ENCODE data around the gene FNIP2. TPM values are rescaled to one million over a fixed set of nuclear protein-coding genes. Genes with fewer than 3 reads are reported as not detected.
A peak's percentile ranks its signal among the peaks of the same experiment; 100 is the strongest.
"Not testable (repeated sequence)": the region's sequence is repeated elsewhere in the genome, so short reads cannot be mapped to it uniquely, and the experiment has no call there.

Gene FNIP2
- total and polyA plus RNA-seq, 3 experiments from 2014 or later = 5.1 to 13.3 (median 11.7) TPM

DNA sequence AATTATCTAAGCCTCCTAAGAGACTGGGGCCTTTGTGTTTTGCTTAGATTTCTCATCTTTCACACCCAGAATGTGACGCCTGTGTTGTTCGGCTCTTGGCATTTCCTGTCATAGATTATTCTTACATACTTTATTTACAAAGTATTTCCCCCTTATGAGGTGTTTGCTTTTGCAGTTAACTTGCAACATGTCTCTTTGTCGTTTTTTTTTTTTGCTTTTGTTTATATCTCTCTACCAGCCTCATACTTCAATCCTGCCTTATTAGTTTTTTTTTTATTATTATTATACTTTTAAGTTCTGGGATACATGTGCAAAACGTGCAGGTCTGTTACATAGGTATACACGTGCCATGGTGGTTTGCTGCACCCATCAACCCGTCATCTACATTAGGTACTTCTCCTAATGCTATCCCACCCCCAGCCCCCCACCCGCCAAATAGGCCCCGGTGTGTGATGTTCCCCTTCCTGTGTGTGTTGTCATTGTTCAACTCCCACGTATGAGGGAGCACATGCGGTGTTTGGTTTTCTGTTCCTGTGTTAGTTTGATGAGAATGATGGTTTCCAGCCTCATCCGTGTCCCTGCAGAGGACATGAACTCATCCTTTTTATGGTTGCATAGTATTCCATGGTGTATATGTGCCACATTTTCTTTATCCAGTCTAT lies 127.9 kb downstream of the FNIP2 start:
- peaks cover 22 to 53% (median 41%) of the 10 kb centered on the region in 3 donors for H3K36me3 Mint-ChIP-seq

DNA sequence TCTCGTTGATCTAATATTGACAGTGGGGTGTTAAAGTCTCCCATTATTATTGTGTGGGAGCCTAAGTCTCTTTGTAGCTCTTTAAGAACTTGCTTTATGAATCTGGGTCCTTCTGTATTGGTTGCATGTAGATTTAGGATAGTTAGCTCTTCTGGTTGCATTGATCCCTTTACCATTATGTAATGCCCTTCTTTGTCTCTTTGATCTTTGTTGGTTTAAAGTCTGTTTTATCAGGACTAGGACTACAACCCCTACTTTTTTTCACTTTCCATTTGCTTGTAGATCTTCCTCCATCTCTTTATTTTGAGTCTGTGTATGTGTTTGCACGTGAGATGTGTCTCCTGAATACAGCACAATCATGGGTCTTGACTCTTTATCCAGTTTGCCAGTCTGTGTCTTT lies 131.6 kb downstream of the FNIP2 start:
- POLR2A ChIA-PET = interaction anchor here (0.8 kb wide), 1 partner anchor 25 kb away, joined by 3 read pairs; no protein-coding TSS in a partner anchor

More for the DNA sequence above, 127.9 kb downstream of the FNIP2 start:
- H3K36me3 ChIP-seq (ENCODE audit: insufficient read depth, low read length); H3K27me3 Mint-ChIP-seq; POLR2A ChIA-PET; H3K4me1 ChIP-seq (ENCODE audit: insufficient read depth, low read length); CTCF ChIA-PET; H3K4me3 ChIP-seq (ENCODE audit: low read length); H3K27me3 ChIP-seq (ENCODE audit: insufficient read depth, low read length, poor library complexity, severe bottlenecking); H3K9me3 Mint-ChIP-seq; H3K9me3 ChIP-seq (ENCODE audit: low read length): not testable (repeated sequence)
- Mint-ChIP-seq H3K27ac (peak overlapping the region; percentile 75 to 92 (median 89)), H3K4me3 (peak overlapping the region in 2 of 7 donors; percentile 4 to 39), H3K4me1 (peaks cover 13 to 24% (median 23%) of the 10 kb centered on the region in 3 donors)
- H3K27ac ChIP-seq (ENCODE audit: low read depth, low read length) = peak overlapping the region; percentile 45
- peak in 1 of 5 donors; percentile 28 for DNase-seq

DNA sequence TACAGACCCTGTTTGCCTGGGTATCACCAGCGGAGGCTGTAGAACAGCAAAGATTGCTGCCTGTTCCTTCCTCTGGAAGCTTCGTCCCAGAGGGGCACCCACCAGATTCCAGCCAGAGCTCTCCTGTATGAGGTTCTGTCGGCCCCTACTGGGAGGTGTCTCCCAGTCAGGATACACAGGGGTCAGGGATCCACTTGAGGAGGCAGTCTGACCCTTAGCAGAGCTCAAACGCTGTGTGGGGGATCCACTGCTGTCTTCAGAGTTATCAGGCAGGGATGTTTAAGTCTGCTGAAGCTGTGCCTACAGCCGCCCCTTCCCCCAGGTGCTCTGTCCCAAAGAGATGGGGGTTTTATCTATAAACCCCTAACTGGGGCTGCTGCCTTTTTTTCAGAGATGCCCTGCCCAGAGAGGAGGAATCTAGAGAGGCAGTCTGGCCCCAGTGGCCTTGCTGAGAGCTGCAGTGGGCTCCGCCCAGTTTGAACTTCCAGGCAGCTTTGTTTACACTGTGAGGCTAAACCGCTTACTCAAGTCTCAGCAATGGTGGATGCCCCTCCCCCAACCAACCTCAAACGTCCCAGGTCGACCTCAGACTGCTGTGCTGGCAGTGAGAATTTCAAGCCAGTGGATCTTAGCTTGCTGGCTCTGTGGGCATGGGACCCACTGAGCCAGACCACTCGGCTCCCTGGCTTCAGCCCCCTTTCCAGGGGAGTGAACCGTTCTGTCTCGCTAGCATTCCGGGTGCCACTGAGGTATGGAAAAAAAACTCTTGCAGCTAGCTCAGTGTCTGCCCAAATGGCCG lies 133.7 kb downstream of the FNIP2 start:
- H3K4me1 ChIP-seq (ENCODE audit: insufficient read depth, low read length); H3K27me3 ChIP-seq (ENCODE audit: insufficient read depth, low read length, poor library complexity, severe bottlenecking); POLR2A ChIA-PET; H3K4me3 ChIP-seq (ENCODE audit: low read length); H3K9me3 Mint-ChIP-seq; H3K27me3 Mint-ChIP-seq; H3K9me3 ChIP-seq (ENCODE audit: low read length); H3K36me3 ChIP-seq (ENCODE audit: insufficient read depth, low read length): not testable (repeated sequence)
- Mint-ChIP-seq H3K4me3 (peak overlapping the region in 1 of 7 donors; percentile 7), H3K36me3 (peaks cover 28 to 47% (median 39%) of the 10 kb centered on the region in 3 donors), H3K27ac (peak overlapping the region in 3 of 8 donors; percentile 42 to 54 (median 52)), H3K4me1 (peaks cover 19 to 29% (median 24%) of the 10 kb centered on the region in 3 donors)
- peak in 4 of 5 donors; percentile 5 to 70 (median 28) for DNase-seq
- H3K27ac ChIP-seq (ENCODE audit: low read depth, low read length) = peak overlapping the region; percentile 24
- CTCF ChIA-PET = interaction anchor here (0.6 to 1.2 kb wide), 2 partner anchors 12 to 141 kb away, joined by 3 read pairs; no protein-coding TSS in a partner anchor

More for the DNA sequence above, 131.6 kb downstream of the FNIP2 start:
- not testable (repeated sequence) for H3K27ac ChIP-seq (ENCODE audit: low read depth, low read length); H3K27ac Mint-ChIP-seq; H3K9me3 Mint-ChIP-seq; H3K27me3 Mint-ChIP-seq; H3K9me3 ChIP-seq (ENCODE audit: low read length); DNase-seq; H3K36me3 ChIP-seq (ENCODE audit: insufficient read depth, low read length); H3K4me3 Mint-ChIP-seq; H3K4me1 ChIP-seq (ENCODE audit: insufficient read depth, low read length); H3K4me3 ChIP-seq (ENCODE audit: low read length); H3K27me3 ChIP-seq (ENCODE audit: insufficient read depth, low read length, poor library complexity, severe bottlenecking)
- CTCF ChIA-PET = interaction anchor here (0.6 kb wide), 1 partner anchor 43 kb away, joined by 4 read pairs; no protein-coding TSS in a partner anchor
- Mint-ChIP-seq H3K36me3 (peaks cover 29 to 54% (median 45%) of the 10 kb centered on the region in 3 donors), H3K4me1 (peaks cover 24 to 38% (median 35%) of the 10 kb centered on the region in 3 donors)

DNA sequence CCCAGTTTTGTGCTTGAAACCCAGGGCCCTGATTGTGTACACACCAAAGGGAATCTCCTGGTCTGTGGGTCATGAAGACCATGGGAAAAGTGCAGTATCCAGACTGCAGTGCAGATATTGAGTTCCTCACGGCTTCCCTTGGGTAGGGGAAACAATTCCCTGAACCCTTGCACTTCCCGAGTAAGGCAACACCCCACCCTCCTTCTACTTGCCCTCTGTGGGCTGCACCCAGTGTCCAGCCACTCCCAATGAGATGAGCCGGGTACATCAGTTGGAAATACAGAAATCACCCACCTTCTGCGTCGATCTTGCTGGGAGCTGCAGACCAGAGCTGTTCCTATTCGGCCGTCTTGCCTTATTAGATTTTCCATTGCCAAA lies 134.2 kb downstream of the FNIP2 start:
- POLR2A ChIA-PET = no interaction called here
- H3K4me3 ChIP-seq (ENCODE audit: low read length) = no peak overlapping the region
- H3K9me3 Mint-ChIP-seq = peaks cover 0 to 4% (median 0%) of the 10 kb centered on the region in 5 donors

DNA sequence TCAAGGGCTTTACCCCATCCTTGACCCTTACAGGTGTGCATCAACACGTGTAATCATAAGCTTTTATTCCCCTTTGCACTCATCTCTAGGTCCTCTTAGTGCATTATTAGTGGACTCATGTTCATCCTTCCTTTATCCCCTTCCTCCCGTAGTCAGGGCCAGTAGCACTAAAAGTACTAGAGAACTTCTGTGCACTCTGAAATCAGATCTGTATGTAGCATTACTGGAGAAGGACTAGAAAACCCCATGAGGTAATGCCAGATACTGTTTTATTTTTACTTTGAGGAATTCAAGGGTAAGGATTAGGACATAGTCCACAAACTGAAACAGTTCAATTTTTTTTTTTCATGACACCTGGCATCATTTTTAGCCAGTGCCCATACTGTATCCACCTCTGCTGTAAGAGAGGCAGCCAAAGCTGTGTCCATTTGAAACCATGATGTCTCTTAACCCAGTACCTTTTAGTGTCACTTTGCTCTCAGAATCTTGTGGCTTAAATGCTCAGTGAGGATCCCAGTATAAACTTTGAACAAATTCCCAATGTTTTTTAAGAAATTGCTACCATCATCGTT lies 134.7 kb downstream of the FNIP2 start:
- POLR2A ChIA-PET = no interaction called here
- CTCF ChIA-PET = interaction anchor here (0.8 kb wide), 1 partner anchor 70 kb away, joined by 5 read pairs; no protein-coding TSS in a partner anchor
- H3K27me3 Mint-ChIP-seq = peaks cover 0 to 1% of the 10 kb centered on the region in 2 donors

More for the DNA sequence above, 134.2 kb downstream of the FNIP2 start:
- Histone ChIP-seq H3K36me3 (ENCODE audit: insufficient read depth, low read length) (no peaks in the 10 kb centered on the region), H3K4me1 (ENCODE audit: insufficient read depth, low read length) (no peaks in the 10 kb centered on the region), H3K9me3 (ENCODE audit: low read length) (no peaks in the 10 kb centered on the region), H3K27ac (ENCODE audit: low read depth, low read length) (peak overlapping the region; percentile 24), H3K27me3 (ENCODE audit: insufficient read depth, low read length, poor library complexity, severe bottlenecking) (no peaks in the 10 kb centered on the region)
- peaks cover 19 to 29% (median 24%) of the 10 kb centered on the region in 3 donors for H3K4me1 Mint-ChIP-seq
- peaks cover 0 to 1% of the 10 kb centered on the region in 2 donors for H3K27me3 Mint-ChIP-seq
- no peak for DNase-seq
- peak overlapping the region in 2 of 8 donors; percentile 52 to 54 for H3K27ac Mint-ChIP-seq
- CTCF ChIA-PET = interaction anchor here (1.2 kb wide), 1 partner anchor 11 kb away, joined by 3 read pairs; no protein-coding TSS in a partner anchor
- peaks cover 28 to 41% (median 33%) of the 10 kb centered on the region in 3 donors for H3K36me3 Mint-ChIP-seq
- peak overlapping the region in 2 of 7 donors; percentile 28 to 34 for H3K4me3 Mint-ChIP-seq

DNA sequence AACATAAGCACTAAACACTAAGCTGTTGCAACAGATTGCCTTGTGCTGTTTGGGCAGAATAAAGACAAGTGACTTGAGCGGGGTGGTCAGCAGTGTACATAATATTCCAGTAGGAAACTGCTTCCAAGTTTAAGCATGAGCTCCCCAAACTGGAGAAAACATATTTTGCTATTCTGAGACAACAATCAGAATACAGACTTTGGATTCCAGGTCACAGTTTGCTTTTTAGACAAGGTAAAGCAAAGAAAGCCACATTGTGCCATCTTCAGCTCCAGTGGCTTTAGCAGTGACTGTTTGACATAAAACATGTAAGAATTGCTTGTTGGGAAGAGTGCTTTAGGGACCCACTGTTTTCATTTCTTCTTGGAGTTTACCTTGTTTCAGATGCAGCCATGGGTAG lies 136.0 kb downstream of the FNIP2 start:
- Mint-ChIP-seq H3K9me3 (peaks cover 0 to 4% (median 0%) of the 10 kb centered on the region in 5 donors), H3K4me1 (peaks cover 19 to 29% (median 24%) of the 10 kb centered on the region in 3 donors), H3K27me3 (peaks cover 0 to 2% of the 10 kb centered on the region in 2 donors), H3K4me3 (no peak overlapping the region), H3K36me3 (peaks cover 19 to 31% (median 20%) of the 10 kb centered on the region in 3 donors), H3K27ac (peak overlapping the region in 1 of 8 donors; percentile 33)
- H3K4me3 ChIP-seq (ENCODE audit: low read length) = no peak overlapping the region
- ChIA-PET CTCF (no interaction called here), POLR2A (no interaction called here)
- H3K9me3 ChIP-seq (ENCODE audit: low read length) = no peaks in the 10 kb centered on the region
- H3K4me1 ChIP-seq (ENCODE audit: insufficient read depth, low read length) = no peaks in the 10 kb centered on the region
- no peak overlapping the region for H3K27ac ChIP-seq (ENCODE audit: low read depth, low read length)
- H3K36me3 ChIP-seq (ENCODE audit: insufficient read depth, low read length) = no peaks in the 10 kb centered on the region
- DNase-seq = no peak
- H3K27me3 ChIP-seq (ENCODE audit: insufficient read depth, low read length, poor library complexity, severe bottlenecking) = no peaks in the 10 kb centered on the region

More for the DNA sequence above, 134.7 kb downstream of the FNIP2 start:
- Mint-ChIP-seq H3K36me3 (peaks cover 23 to 37% (median 28%) of the 10 kb centered on the region in 3 donors), H3K27ac (no peak overlapping the region), H3K4me3 (peak overlapping the region in 2 of 7 donors; percentile 28 to 34), H3K4me1 (peaks cover 19 to 29% (median 24%) of the 10 kb centered on the region in 3 donors), H3K9me3 (peaks cover 0 to 4% (median 0%) of the 10 kb centered on the region in 5 donors)
- DNase-seq = no peak
- no peak overlapping the region for H3K4me3 ChIP-seq (ENCODE audit: low read length)
- H3K27ac ChIP-seq (ENCODE audit: low read depth, low read length) = no peak overlapping the region
- no peaks in the 10 kb centered on the region for H3K4me1 ChIP-seq (ENCODE audit: insufficient read depth, low read length)
- no peaks in the 10 kb centered on the region for H3K27me3 ChIP-seq (ENCODE audit: insufficient read depth, low read length, poor library complexity, severe bottlenecking)
- H3K9me3 ChIP-seq (ENCODE audit: low read length) = no peaks in the 10 kb centered on the region
- H3K36me3 ChIP-seq (ENCODE audit: insufficient read depth, low read length) = no peaks in the 10 kb centered on the region

DNA sequence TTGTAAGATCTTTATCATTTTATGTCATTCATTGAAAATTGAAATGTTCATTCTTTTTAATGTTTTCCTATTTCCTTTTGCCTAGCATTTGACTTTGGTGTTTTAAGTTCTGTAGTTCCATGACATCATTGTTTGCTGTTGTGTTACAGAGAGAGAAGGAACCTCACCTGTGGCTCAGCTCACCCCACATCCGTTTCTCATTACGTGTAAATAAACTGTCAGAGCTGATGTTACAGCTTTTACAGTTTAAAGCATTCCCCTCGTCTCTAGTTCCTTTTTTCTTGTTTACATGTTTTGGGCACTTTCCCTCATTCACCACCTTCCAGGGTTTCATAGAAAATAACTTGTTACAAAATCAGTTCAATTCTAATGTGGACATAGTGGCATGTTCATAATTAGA lies 137.2 kb downstream of the FNIP2 start:
- Mint-ChIP-seq H3K36me3 (peaks cover 14 to 23% (median 16%) of the 10 kb centered on the region in 3 donors), H3K27me3 (peaks cover 0 to 2% of the 10 kb centered on the region in 2 donors), H3K4me3 (peak overlapping the region in 3 of 7 donors; percentile 10 to 46 (median 11)), H3K4me1 (peaks cover 19 to 29% (median 21%) of the 10 kb centered on the region in 3 donors), H3K27ac (peak overlapping the region in 7 of 8 donors; percentile 20 to 95 (median 74)), H3K9me3 (no peaks in the 10 kb centered on the region)
- H3K9me3 ChIP-seq (ENCODE audit: low read length) = no peaks in the 10 kb centered on the region
- POLR2A ChIA-PET = interaction anchor here (0.7 kb wide), 1 partner anchor 45 kb away, joined by 5 read pairs; no protein-coding TSS in a partner anchor
- DNase-seq = peak in 3 of 5 donors; percentile 21 to 49 (median 46)
- H3K36me3 ChIP-seq (ENCODE audit: insufficient read depth, low read length) = no peaks in the 10 kb centered on the region
- no peak overlapping the region for H3K27ac ChIP-seq (ENCODE audit: low read depth, low read length)
- no peaks in the 10 kb centered on the region for H3K27me3 ChIP-seq (ENCODE audit: insufficient read depth, low read length, poor library complexity, severe bottlenecking)
- no peak overlapping the region for H3K4me3 ChIP-seq (ENCODE audit: low read length)
- no peaks in the 10 kb centered on the region for H3K4me1 ChIP-seq (ENCODE audit: insufficient read depth, low read length)
- CTCF ChIA-PET = no interaction called here

Data from CD8-positive, alpha-beta memory T cell (primary cell).